K562 (cell line): ENCODE data around the gene AGPAT2. TPM values are rescaled to one million over a fixed set of nuclear protein-coding genes. Genes with fewer than 3 reads are reported as not detected.

Experiments
- ARID2 ChIP-seq: fragments of 450-650 bp; IDR thresholded peaks from 2 replicates; pipeline ENCODE4 v1.6.1; 2017; ENCODE audit warnings: antibody characterized with exemption, mild to moderate bottlenecking
- BRD4 ChIP-seq: fragments of 200-600 bp; sonication (generic); IDR thresholded peaks from 2 replicates; pipeline ENCODE4 v1.6.1; 2017; ENCODE audit warnings: inconsistent platforms
- CHD4 ChIP-seq: fragments of 200-600 bp; sonication (generic); IDR thresholded peaks from 3 replicates; pipeline ENCODE4 v1.6.1; 2012; ENCODE audit warnings: low read depth, mild to moderate bottlenecking, mixed read lengths, low read length, inconsistent platforms; ENCODE audit not compliant: insufficient read depth, insufficient replicate concordance, poor library complexity, severe bottlenecking
- ELF2 ChIP-seq: fragments of 250-450 bp; sonication (Bioruptor Pico); IDR thresholded peaks from 2 replicates; pipeline ENCODE4 v1.5.0; 2021; ENCODE audit warnings: mild to moderate bottlenecking
- FOXP1 ChIP-seq: sonication (generic); formaldehyde crosslinking; IDR thresholded peaks from 2 replicates; pipeline ENCODE4 v1.8.0; 2022; ENCODE audit warnings: mild to moderate bottlenecking, missing genetic modification reagents
- HMGN3 ChIP-seq: IDR thresholded peaks from 2 replicates; pipeline ENCODE4 v1.6.1; 2011; ENCODE audit warnings: borderline replicate concordance, low read depth, mild to moderate bottlenecking, mixed read lengths, low read length; ENCODE audit not compliant: insufficient read length; ENCODE audit errors: extremely low read depth
- HNRNPL ChIP-seq: fragments of 200-400 bp; formaldehyde crosslinking; IDR thresholded peaks from 2 replicates; pipeline ENCODE4 v1.6.1; 2017; ENCODE audit warnings: low read depth, mild to moderate bottlenecking, low read length
- KDM4B ChIP-seq, 2 experiments: fragments of 450-650 bp in 1 of 2; sonication (generic) in 1 of 2; IDR thresholded peaks; 2 replicates each; pipeline ENCODE4 v1.6.1; 2016 to 2017; ENCODE audit warnings: borderline replicate concordance in 2 of 2, antibody characterized with exemption in 1 of 2, low read depth in 1 of 2, mild to moderate bottlenecking in 1 of 2
- MECOM ChIP-seq: fragments of 250-450 bp; sonication (Bioruptor Pico); IDR thresholded peaks from 2 replicates; pipeline ENCODE4 v1.8.0; 2022; ENCODE audit warnings: inconsistent platforms
- OTX1 ChIP-seq: fragments of 450-650 bp; formaldehyde crosslinking; IDR thresholded peaks from 2 replicates; pipeline ENCODE4 v1.4.0; 2022; ENCODE audit warnings: mild to moderate bottlenecking
- PHB2 ChIP-seq: fragments of 450-650 bp; IDR thresholded peaks from 2 replicates; pipeline ENCODE4 v1.6.1; 2017; ENCODE audit warnings: low read depth
- PHF20 ChIP-seq: fragments of 450-650 bp; IDR thresholded peaks from 2 replicates; pipeline ENCODE4 v1.6.1; 2018; ENCODE audit not compliant: partially characterized antibody
- POU5F1 ChIP-seq: fragments of 150-350 bp; IDR thresholded peaks from 2 replicates; pipeline ENCODE4 v1.6.1; 2014; ENCODE audit warnings: borderline replicate concordance, low read length, low read depth, mild to moderate bottlenecking; ENCODE audit not compliant: partially characterized antibody
- RBM25 ChIP-seq: fragments of 200-400 bp; formaldehyde crosslinking; IDR thresholded peaks from 2 replicates; pipeline ENCODE4 v1.6.1; 2018; ENCODE audit warnings: low read length, low read depth, moderate library complexity; ENCODE audit not compliant: severe bottlenecking
- SMARCA5 ChIP-seq: fragments of 450-650 bp; IDR thresholded peaks from 2 replicates; pipeline ENCODE4 v1.6.1; 2016
- ZNF165 ChIP-seq: fragments of 250-450 bp; sonication (Bioruptor Pico); IDR thresholded peaks from 2 replicates; pipeline ENCODE4 v1.4.0; 2020; ENCODE audit warnings: borderline replicate concordance
- ZNF696 ChIP-seq: fragments of 250-450 bp; sonication (Bioruptor Pico); conservative IDR thresholded peaks from 2 replicates; pipeline ENCODE4 v1.4.0; 2020; ENCODE audit warnings: mild to moderate bottlenecking, moderate library complexity
- ZNF766 ChIP-seq: fragments of 200-800 bp; sonication (Bioruptor generic); conservative IDR thresholded peaks from 2 replicates; pipeline ENCODE4 v1.6.1; 2016; ENCODE audit warnings: missing genetic modification characterization, missing compliant biosample characterization
- polyA plus RNA-seq, 8 experiments: library from polyadenylated mRNA; depleted of rRNA in 4 of 8; stranded (reverse) in 5 of 8; unstranded in 3 of 8; fragments of >200 nt; fragmentation: Nextera tagmentation in 2 of 8; fragmentation: Illumina TruSeq in 1 of 8; extraction: Ambion mirVana in 2 of 8; extraction: Trizol in 1 of 8; gene quantifications; 2 replicates each; pipeline versions ENCODE4 v1.2.1 to v1.2.3, GENCODE V29; 2011 to 2014; ENCODE audit warnings: inconsistent platforms in 1 of 8, missing spikeins in 1 of 8
- total RNA-seq, 7 experiments: library from RNA; depleted of rRNA in 6 of 7; stranded (reverse); fragments of >200 nt in 6 of 7; fragmentation: Illumina TruSeq in 2 of 7; extraction: Trizol in 2 of 7; gene quantifications; 2 replicates each; pipeline versions ENCODE4 v1.2.1 to v1.2.3, GENCODE V29; 2011 to 2021; ENCODE audit warnings: low replicate concordance in 1 of 7
- TF ChIP-seq, protein P1 (sequence below): sonication (generic); formaldehyde crosslinking; IDR thresholded peaks from 2 replicates; pipeline ENCODE4 v1.8.1; 2023; ENCODE audit warnings: mild to moderate bottlenecking, missing genetic modification reagents
- TF ChIP-seq, protein P2 (sequence below): sonication (generic); formaldehyde crosslinking; IDR thresholded peaks from 2 replicates; pipeline ENCODE4 v1.8.0; 2022; ENCODE audit warnings: mild to moderate bottlenecking, low read depth, missing genetic modification reagents
- TF ChIP-seq, protein P3 (sequence below): fragments of 450-650 bp; IDR thresholded peaks from 2 replicates; pipeline ENCODE4 v1.6.1; 2016; ENCODE audit warnings: missing biosample characterization, missing genetic modification characterization
- TF ChIP-seq, protein P4 (sequence below): sonication (generic); formaldehyde crosslinking; IDR thresholded peaks from 2 replicates; pipeline ENCODE4 v1.8.0; 2022; ENCODE audit warnings: missing genetic modification reagents, mild to moderate bottlenecking, borderline replicate concordance

The AGPAT2 gene
- total and polyA plus RNA-seq, 9 of the 15 experiments (the other 6 are each of a cell fraction or from before 2014, with no cell fraction given), result 0.13 to 54.5 (median 23.9) TPM

DNA sequence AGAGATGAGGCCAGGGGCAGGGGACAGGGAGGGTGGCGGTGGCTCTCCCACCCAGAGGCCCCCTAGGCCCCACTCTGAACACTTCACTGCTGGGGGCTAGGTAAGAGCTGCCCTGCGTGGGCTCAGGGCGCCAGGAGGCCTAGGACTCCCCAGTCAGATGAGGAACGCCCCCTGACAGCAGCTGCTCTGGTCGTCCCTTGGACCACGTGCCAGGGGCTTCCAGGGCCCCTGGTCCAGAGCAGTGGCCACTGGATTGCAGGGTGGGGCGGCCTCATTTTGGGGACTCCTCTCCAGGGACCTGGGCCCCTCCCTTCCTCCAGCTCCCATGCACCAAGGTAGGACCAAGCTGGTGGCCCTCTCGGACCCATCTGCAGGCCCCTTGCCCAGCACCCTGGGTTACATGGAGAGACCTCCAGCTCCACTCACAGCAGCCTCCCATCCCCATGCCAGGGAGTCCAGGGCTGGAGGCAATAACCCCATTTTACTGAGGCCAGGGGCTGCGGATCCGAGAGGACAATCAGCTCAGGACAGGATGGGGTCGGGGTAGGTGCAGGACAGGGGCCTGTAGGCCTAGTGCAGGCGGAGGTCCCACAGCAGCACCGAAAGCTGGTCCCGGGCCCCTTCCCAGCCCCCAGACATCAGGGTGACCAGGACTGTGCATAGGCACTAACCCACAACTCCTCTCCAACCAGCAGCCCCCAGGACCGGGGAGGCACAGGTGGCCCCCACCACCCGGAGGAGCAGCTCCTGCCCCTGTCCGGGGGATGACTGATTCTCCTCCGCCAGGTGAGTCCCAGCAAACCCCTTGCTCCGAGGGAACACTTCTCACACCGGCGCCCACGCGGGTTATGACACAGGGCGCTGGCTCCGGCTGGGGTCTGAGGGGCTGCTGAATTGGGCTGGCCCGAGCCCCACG lies 23.0 kb downstream of the AGPAT2 start (continued):
- TF ChIP-seq, protein P1, sequence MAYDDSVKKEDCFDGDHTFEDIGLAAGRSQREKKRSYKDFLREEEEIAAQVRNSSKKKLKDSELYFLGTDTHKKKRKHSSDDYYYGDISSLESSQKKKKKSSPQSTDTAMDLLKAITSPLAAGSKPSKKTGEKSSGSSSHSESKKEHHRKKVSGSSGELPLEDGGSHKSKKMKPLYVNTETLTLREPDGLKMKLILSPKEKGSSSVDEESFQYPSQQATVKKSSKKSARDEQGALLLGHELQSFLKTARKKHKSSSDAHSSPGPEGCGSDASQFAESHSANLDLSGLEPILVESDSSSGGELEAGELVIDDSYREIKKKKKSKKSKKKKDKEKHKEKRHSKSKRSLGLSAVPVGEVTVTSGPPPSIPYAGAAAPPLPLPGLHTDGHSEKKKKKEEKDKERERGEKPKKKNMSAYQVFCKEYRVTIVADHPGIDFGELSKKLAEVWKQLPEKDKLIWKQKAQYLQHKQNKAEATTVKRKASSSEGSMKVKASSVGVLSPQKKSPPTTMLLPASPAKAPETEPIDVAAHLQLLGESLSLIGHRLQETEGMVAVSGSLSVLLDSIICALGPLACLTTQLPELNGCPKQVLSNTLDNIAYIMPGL, result no peak
- TF ChIP-seq KDM4B (IDR thresholded peaks at IDR 0.05; ENCODE audit: borderline replicate concordance in 2 of 2, low read depth in 1 of 2), result no peak
- TF ChIP-seq PHB2, result no peak
- TF ChIP-seq, protein P2, sequence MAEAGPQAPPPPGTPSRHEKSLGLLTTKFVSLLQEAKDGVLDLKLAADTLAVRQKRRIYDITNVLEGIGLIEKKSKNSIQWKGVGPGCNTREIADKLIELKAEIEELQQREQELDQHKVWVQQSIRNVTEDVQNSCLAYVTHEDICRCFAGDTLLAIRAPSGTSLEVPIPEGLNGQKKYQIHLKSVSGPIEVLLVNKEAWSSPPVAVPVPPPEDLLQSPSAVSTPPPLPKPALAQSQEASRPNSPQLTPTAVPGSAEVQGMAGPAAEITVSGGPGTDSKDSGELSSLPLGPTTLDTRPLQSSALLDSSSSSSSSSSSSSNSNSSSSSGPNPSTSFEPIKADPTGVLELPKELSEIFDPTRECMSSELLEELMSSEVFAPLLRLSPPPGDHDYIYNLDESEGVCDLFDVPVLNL (CRISPR knock-in tag), result no peak
- no peak for TF ChIP-seq POU5F1
- no peak for TF ChIP-seq OTX1 (CRISPR knock-in tag)
- no peak for TF ChIP-seq MECOM (CRISPR knock-in tag)
- no peak for TF ChIP-seq ZNF766 (CRISPR knock-in tag)
- TF ChIP-seq ZNF696 (CRISPR knock-in tag), result no peak
- TF ChIP-seq ELF2 (CRISPR knock-in tag), result no peak
- TF ChIP-seq PHF20, result no peak
- no peak for TF ChIP-seq HMGN3
- no peak for TF ChIP-seq FOXP1
- no peak for TF ChIP-seq BRD4
- TF ChIP-seq HNRNPL, result no peak
- no peak for TF ChIP-seq CHD4
- TF ChIP-seq ZNF165 (CRISPR knock-in tag), result no peak
- TF ChIP-seq, protein P3, sequence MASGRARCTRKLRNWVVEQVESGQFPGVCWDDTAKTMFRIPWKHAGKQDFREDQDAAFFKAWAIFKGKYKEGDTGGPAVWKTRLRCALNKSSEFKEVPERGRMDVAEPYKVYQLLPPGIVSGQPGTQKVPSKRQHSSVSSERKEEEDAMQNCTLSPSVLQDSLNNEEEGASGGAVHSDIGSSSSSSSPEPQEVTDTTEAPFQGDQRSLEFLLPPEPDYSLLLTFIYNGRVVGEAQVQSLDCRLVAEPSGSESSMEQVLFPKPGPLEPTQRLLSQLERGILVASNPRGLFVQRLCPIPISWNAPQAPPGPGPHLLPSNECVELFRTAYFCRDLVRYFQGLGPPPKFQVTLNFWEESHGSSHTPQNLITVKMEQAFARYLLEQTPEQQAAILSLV, result no peak
- TF ChIP-seq, protein P4, sequence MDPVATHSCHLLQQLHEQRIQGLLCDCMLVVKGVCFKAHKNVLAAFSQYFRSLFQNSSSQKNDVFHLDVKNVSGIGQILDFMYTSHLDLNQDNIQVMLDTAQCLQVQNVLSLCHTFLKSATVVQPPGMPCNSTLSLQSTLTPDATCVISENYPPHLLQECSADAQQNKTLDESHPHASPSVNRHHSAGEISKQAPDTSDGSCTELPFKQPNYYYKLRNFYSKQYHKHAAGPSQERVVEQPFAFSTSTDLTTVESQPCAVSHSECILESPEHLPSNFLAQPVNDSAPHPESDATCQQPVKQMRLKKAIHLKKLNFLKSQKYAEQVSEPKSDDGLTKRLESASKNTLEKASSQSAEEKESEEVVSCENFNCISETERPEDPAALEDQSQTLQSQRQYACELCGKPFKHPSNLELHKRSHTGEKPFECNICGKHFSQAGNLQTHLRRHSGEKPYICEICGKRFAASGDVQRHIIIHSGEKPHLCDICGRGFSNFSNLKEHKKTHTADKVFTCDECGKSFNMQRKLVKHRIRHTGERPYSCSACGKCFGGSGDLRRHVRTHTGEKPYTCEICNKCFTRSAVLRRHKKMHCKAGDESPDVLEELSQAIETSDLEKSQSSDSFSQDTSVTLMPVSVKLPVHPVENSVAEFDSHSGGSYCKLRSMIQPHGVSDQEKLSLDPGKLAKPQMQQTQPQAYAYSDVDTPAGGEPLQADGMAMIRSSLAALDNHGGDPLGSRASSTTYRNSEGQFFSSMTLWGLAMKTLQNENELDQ, result no peak
- no peak for TF ChIP-seq ARID2
- TF ChIP-seq SMARCA5, result no peak
- no peak for TF ChIP-seq RBM25
